T-helper 17 cell (primary cell): ENCODE data around the gene GLIPR1. TPM values are rescaled to one million over a fixed set of nuclear protein-coding genes. Genes with fewer than 3 reads are reported as not detected.
A peak's percentile ranks its signal among the peaks of the same experiment; 100 is the strongest.
"Not testable (repeated sequence)": the region's sequence is repeated elsewhere in the genome, so short reads cannot be mapped to it uniquely, and the experiment has no call there.

ENCODE experiments used
- ATAC-seq: fragments of 150-1000 bp; cut with Tn5 transposase; 2 replicates; pipeline ENCODE4 v1.10.0; 2021; ENCODE audit warnings: mild to moderate bottlenecking, moderate library complexity
- DNase-seq, 3 donors: peaks; one replicate each; pipeline versions ENCODE4 v3.0.0 to v3.0.0-alpha.2; 2020 to 2021
- H3K9me3 ChIP-seq: one replicate; pipeline ENCODE4 v1.7.0; 2013; ENCODE audit warnings: low read length, mild to moderate bottlenecking; ENCODE audit not compliant: control insufficient read depth, poor library complexity, severe bottlenecking
- H3K27ac Mint-ChIP-seq: one replicate; pipeline ENCODE4 v1.8.0; 2022; ENCODE audit warnings: mild to moderate bottlenecking, moderate library complexity, mixed read lengths
- H3K27me3 Mint-ChIP-seq: one replicate; pipeline ENCODE4 v1.8.0; 2022; ENCODE audit warnings: mixed read lengths
- H3K36me3 Mint-ChIP-seq: one replicate; pipeline ENCODE4 v1.8.0; 2022; ENCODE audit warnings: low read depth, mixed read lengths
- H3K4me1 Mint-ChIP-seq: one replicate; pipeline ENCODE4 v1.8.0; 2022; ENCODE audit warnings: mild to moderate bottlenecking, mixed read lengths
- H3K4me3 Mint-ChIP-seq: one replicate; pipeline ENCODE4 v1.8.0; 2022; ENCODE audit warnings: mild to moderate bottlenecking, moderate library complexity, mixed read lengths
- total RNA-seq, 4 donors: library from RNA in 2 of 4; stranded (reverse) in 2 of 4; gene quantifications; one replicate each; pipeline ENCODE4 v1.2.3 and lab custom pipeline; 2022 to 2026

Gene GLIPR1
- total RNA-seq, 2 donors from 2014 or later: 104 to 105 TPM

- no peak for DNase-seq
- Mint-ChIP-seq H3K27me3 (no peaks in the 10 kb centered on the region), H3K4me3 (peak overlapping the region; percentile 71), H3K4me1 (peaks cover 31% of the 10 kb centered on the region), H3K36me3 (peaks cover 4% of the 10 kb centered on the region), H3K27ac (peak overlapping the region; percentile 51)
- no peaks in the 10 kb centered on the region for H3K9me3 ChIP-seq
- no peak for ATAC-seq
These were observed 26.5 kb downstream of the GLIPR1 start for GRCh38 chr12:75507086-75507485.

- Mint-ChIP-seq H3K36me3 (peaks cover 4% of the 10 kb centered on the region), H3K4me3 (no peak overlapping the region), H3K27me3 (no peaks in the 10 kb centered on the region), H3K4me1 (peaks cover 31% of the 10 kb centered on the region), H3K27ac (no peak overlapping the region)
- no peaks in the 10 kb centered on the region for H3K9me3 ChIP-seq
- ATAC-seq: no peak
- no peak for DNase-seq
These were observed 27.6 kb downstream of the GLIPR1 start for GRCh38 chr12:75508159-75508558.

- Mint-ChIP-seq H3K36me3 (peaks cover 2% of the 10 kb centered on the region), H3K4me1 (peaks cover 31% of the 10 kb centered on the region), H3K27ac (peak overlapping the region; percentile 99), H3K4me3 (no peak overlapping the region), H3K27me3 (no peaks in the 10 kb centered on the region)
- DNase-seq (no peak), ATAC-seq (no peak)
- H3K9me3 ChIP-seq: no peaks in the 10 kb centered on the region
These were observed 29.1 kb downstream of the GLIPR1 start for GRCh38 chr12:75509621-75510020.

- peak; percentile 68 to 77 (median 76) for DNase-seq
- H3K27me3 Mint-ChIP-seq: no peaks in the 10 kb centered on the region
- ATAC-seq: peak; percentile 95
These were observed 30.8 kb downstream of the GLIPR1 start, which contains the start of gene KRR1 for GRCh38 chr12:75511116-75512048. TSS of gene KRR1 (minus strand) at chr12:75511609. CDS start at chr12:75511597, 12 bp downstream.

GRCh38 chr12:75521224-75521623 is 40.7 kb downstream of the GLIPR1 start:
- not testable (repeated sequence) for H3K27ac Mint-ChIP-seq, H3K4me3 Mint-ChIP-seq, H3K36me3 Mint-ChIP-seq, H3K9me3 ChIP-seq, DNase-seq, H3K4me1 Mint-ChIP-seq, ATAC-seq
- H3K27me3 Mint-ChIP-seq: peaks cover 25% of the 10 kb centered on the region

More at GRCh38 chr12:75511116-75512048, 30.8 kb downstream of the GLIPR1 start, which contains the start of gene KRR1:
- Mint-ChIP-seq H3K4me3 (peak within 1 kb of the TSS; percentile 99), H3K27ac (peak within 1 kb of the TSS; percentile 99), H3K4me1 (peaks cover 29% of the 10 kb centered on the region), H3K36me3 (no peaks in the 10 kb centered on the region)
- no peaks in the 10 kb centered on the region for H3K9me3 ChIP-seq

GRCh38 chr12:75522124-75522523 is 41.6 kb downstream of the GLIPR1 start:
- not testable (repeated sequence) for H3K9me3 ChIP-seq, ATAC-seq, H3K36me3 Mint-ChIP-seq, DNase-seq, H3K4me3 Mint-ChIP-seq, H3K27ac Mint-ChIP-seq, H3K4me1 Mint-ChIP-seq
- peaks cover 33% of the 10 kb centered on the region for H3K27me3 Mint-ChIP-seq

GRCh38 chr12:75525263-75525662 is 44.7 kb downstream of the GLIPR1 start:
- no peak overlapping the region for H3K4me3 Mint-ChIP-seq
- H3K36me3 Mint-ChIP-seq: no peaks in the 10 kb centered on the region
- peaks cover 42% of the 10 kb centered on the region for H3K27me3 Mint-ChIP-seq
- H3K27ac Mint-ChIP-seq: no peak overlapping the region
- H3K4me1 Mint-ChIP-seq: peaks cover 4% of the 10 kb centered on the region
- DNase-seq (no peak), ATAC-seq (no peak)
- H3K9me3 ChIP-seq: no peaks in the 10 kb centered on the region

- no peaks in the 10 kb centered on the region for H3K36me3 Mint-ChIP-seq
- peak overlapping the region; percentile 89 for H3K27ac Mint-ChIP-seq
- ATAC-seq (peak; percentile 59), DNase-seq (no peak)
- no peaks in the 10 kb centered on the region for H3K9me3 ChIP-seq
- H3K4me1 Mint-ChIP-seq: peaks cover 4% of the 10 kb centered on the region
- H3K4me3 Mint-ChIP-seq: no peak overlapping the region
- peaks cover 42% of the 10 kb centered on the region for H3K27me3 Mint-ChIP-seq
These were observed 46.3 kb downstream of the GLIPR1 start for GRCh38 chr12:75526655-75527511.

- Mint-ChIP-seq H3K36me3 (no peaks in the 10 kb centered on the region), H3K4me1 (peaks cover 4% of the 10 kb centered on the region), H3K27ac (no peak overlapping the region), H3K27me3 (peaks cover 28% of the 10 kb centered on the region), H3K4me3 (no peak overlapping the region)
- DNase-seq (no peak), ATAC-seq (no peak)
- H3K9me3 ChIP-seq: no peaks in the 10 kb centered on the region
These were observed 47.7 kb downstream of the GLIPR1 start for GRCh38 chr12:75528272-75528671.

- DNase-seq: no peak
- Mint-ChIP-seq H3K4me3 (no peak overlapping the region), H3K36me3 (no peaks in the 10 kb centered on the region)
These were observed 48.1 kb downstream of the GLIPR1 start for GRCh38 chr12:75528692-75529091.

GRCh38 chr12:75529316-75529715 is 48.8 kb downstream of the GLIPR1 start:
- peaks cover 4% of the 10 kb centered on the region for H3K4me1 Mint-ChIP-seq
- no peak for ATAC-seq
- H3K27ac Mint-ChIP-seq: no peak overlapping the region
- no peak overlapping the region for H3K4me3 Mint-ChIP-seq
- H3K9me3 ChIP-seq: no peaks in the 10 kb centered on the region
- peaks cover 27% of the 10 kb centered on the region for H3K27me3 Mint-ChIP-seq
- DNase-seq: no peak
- no peaks in the 10 kb centered on the region for H3K36me3 Mint-ChIP-seq

More at GRCh38 chr12:75528692-75529091, 48.1 kb downstream of the GLIPR1 start:
- H3K4me1 Mint-ChIP-seq: peaks cover 4% of the 10 kb centered on the region
- no peak overlapping the region for H3K27ac Mint-ChIP-seq
- no peaks in the 10 kb centered on the region for H3K9me3 ChIP-seq
- peaks cover 27% of the 10 kb centered on the region for H3K27me3 Mint-ChIP-seq
- ATAC-seq: no peak

- peaks cover 4% of the 10 kb centered on the region for H3K4me1 Mint-ChIP-seq
- H3K27me3 Mint-ChIP-seq: peaks cover 25% of the 10 kb centered on the region
These were observed 49.3 kb downstream of the GLIPR1 start for GRCh38 chr12:75529826-75530225.

GRCh38 chr12:75533239-75533638 is 52.7 kb downstream of the GLIPR1 start:
- no peak for ATAC-seq
- peaks cover 10% of the 10 kb centered on the region for H3K27me3 Mint-ChIP-seq
- H3K27ac Mint-ChIP-seq: no peak overlapping the region
- H3K4me1 Mint-ChIP-seq: no peaks in the 10 kb centered on the region
- no peak overlapping the region for H3K4me3 Mint-ChIP-seq
- no peaks in the 10 kb centered on the region for H3K9me3 ChIP-seq
- H3K36me3 Mint-ChIP-seq: no peaks in the 10 kb centered on the region
- DNase-seq: no peak

More at GRCh38 chr12:75529826-75530225, 49.3 kb downstream of the GLIPR1 start:
- H3K27ac Mint-ChIP-seq: no peak overlapping the region
- no peaks in the 10 kb centered on the region for H3K9me3 ChIP-seq
- ATAC-seq (no peak), DNase-seq (no peak)
- H3K36me3 Mint-ChIP-seq: no peaks in the 10 kb centered on the region
- H3K4me3 Mint-ChIP-seq: no peak overlapping the region
